G401.6 (cell line): ENCODE measurements around the gene ZNF160.
"Not testable (repeated sequence)": the region's sequence is repeated elsewhere in the genome, so short reads cannot be mapped to it uniquely, and the experiment has no call there.

Source experiments
- FAIRE-seq: peaks from 2 replicates; lab custom pipeline; 2012; peaks lifted over from hg19 to GRCh38; lab: Jason Lieb, UNC

The ZNF160 gene

GRCh38 chr19:53091413-53092254 lies 11.6 kb downstream of the ZNF160 start:
- no peak for FAIRE-seq

- FAIRE-seq: no peak
Measured at GRCh38 chr19:53088091-53088490, 15.1 kb downstream of the ZNF160 start.

GRCh38 chr19:53086949-53087348 lies 16.3 kb downstream of the ZNF160 start:
- FAIRE-seq: no peak

GRCh38 chr19:53085496-53085895 lies 17.7 kb downstream of the ZNF160 start:
- no peak for FAIRE-seq

GRCh38 chr19:53082929-53083328 lies 20.3 kb downstream of the ZNF160 start:
- no peak for FAIRE-seq

GRCh38 chr19:53079313-53079924 lies 23.8 kb downstream of the ZNF160 start:
- no peak for FAIRE-seq

- no peak for FAIRE-seq
Measured at GRCh38 chr19:53078668-53079067, 24.6 kb downstream of the ZNF160 start.

- no peak for FAIRE-seq
Measured at GRCh38 chr19:53076984-53077383, 26.2 kb downstream of the ZNF160 start.

GRCh38 chr19:53068834-53069233 lies 34.4 kb downstream of the ZNF160 start:
- FAIRE-seq: no peak

GRCh38 chr19:53068199-53068598 lies 35.0 kb downstream of the ZNF160 start:
- no peak for FAIRE-seq

GRCh38 chr19:53057904-53058580 lies 45.2 kb downstream of the ZNF160 start:
- no peak for FAIRE-seq

GRCh38 chr19:53055117-53055516 lies 48.1 kb downstream of the ZNF160 start:
- no peak for FAIRE-seq

GRCh38 chr19:53047379-53047778 lies 55.8 kb downstream of the ZNF160 start:
- FAIRE-seq: no peak

GRCh38 chr19:53045536-53045935 lies 57.7 kb downstream of the ZNF160 start:
- FAIRE-seq: no peak

GRCh38 chr19:53041366-53041765 lies 61.9 kb downstream of the ZNF160 start:
- no peak for FAIRE-seq

- no peak for FAIRE-seq
Measured at GRCh38 chr19:53037101-53038097, 65.8 kb downstream of the ZNF160 start.

- FAIRE-seq: no peak
Measured at GRCh38 chr19:53034948-53035675, 68.1 kb downstream of the ZNF160 start.

GRCh38 chr19:53034054-53034453 lies 69.2 kb downstream of the ZNF160 start:
- no peak for FAIRE-seq

GRCh38 chr19:53028306-53028705 lies 74.9 kb downstream of the ZNF160 start:
- not testable (repeated sequence) for FAIRE-seq

GRCh38 chr19:53019684-53020083 lies 83.5 kb downstream of the ZNF160 start:
- no peak for FAIRE-seq
